Measurements from ENCODE around the gene OR1D5.
A peak's percentile ranks its signal among the peaks of the same experiment; 100 is the strongest.

Gene OR1D5

DNA sequence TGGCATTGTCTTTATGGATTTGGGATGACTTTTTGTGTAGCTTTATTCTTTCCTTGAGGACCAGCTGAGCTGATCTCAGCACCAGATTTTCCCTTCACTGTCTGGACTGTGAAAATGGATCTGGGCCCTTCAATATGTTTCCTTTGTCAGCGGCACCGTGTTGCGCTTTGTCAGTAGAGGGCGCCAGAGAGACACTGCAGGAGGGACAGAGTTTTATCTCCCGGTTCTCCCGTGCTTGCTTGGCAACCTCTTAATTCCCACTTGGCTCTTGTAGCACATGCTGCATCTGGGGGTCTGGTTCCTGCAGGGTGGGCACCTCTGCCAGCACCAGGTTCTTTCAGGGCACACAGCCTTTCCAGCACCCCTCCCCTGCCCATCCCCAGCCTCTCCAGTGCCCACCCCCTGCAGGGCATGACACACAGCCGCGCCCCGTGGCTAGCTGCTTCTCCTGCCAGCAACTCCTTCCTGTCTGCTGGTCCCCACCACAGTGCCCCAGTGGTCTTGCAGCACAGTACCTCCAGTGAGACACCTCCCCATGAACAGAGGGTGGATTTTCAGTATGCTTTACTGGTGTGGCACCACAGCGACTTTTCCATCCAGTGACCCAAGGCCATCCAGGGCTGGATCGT lies 19.6 kb downstream of the OR1D5 start:
- TF ChIP-seq, protein P1, sequence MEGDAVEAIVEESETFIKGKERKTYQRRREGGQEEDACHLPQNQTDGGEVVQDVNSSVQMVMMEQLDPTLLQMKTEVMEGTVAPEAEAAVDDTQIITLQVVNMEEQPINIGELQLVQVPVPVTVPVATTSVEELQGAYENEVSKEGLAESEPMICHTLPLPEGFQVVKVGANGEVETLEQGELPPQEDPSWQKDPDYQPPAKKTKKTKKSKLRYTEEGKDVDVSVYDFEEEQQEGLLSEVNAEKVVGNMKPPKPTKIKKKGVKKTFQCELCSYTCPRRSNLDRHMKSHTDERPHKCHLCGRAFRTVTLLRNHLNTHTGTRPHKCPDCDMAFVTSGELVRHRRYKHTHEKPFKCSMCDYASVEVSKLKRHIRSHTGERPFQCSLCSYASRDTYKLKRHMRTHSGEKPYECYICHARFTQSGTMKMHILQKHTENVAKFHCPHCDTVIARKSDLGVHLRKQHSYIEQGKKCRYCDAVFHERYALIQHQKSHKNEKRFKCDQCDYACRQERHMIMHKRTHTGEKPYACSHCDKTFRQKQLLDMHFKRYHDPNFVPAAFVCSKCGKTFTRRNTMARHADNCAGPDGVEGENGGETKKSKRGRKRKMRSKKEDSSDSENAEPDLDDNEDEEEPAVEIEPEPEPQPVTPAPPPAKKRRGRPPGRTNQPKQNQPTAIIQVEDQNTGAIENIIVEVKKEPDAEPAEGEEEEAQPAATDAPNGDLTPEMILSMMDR (IDR thresholded peaks at IDR 0.05; ENCODE audit: low read depth, low read length) = peak; percentile 20; the same call in 1 of the 2 replicates
- no peak overlapping the region for H3K4me3 ChIP-seq (ENCODE audit: low read depth, low read length)

DNA sequence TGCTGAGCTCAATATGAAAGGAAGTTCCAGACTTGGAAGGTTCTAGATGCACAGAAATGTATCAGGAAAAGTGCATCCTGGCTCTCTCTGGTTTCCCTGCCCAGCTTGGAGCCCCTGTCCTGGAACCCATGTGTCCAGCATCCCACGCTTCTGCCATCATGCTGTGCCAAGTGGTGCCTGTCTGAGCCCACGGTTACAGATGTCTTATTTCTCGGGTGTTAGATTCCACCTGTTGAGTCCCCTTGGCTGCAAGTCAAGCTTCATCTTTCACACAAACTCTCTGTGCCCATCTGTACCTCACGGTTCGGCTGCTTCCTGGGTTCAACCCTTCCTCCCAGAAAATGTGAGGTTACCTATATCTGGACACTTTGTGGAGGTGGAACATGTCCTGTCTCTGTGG lies 22.5 kb downstream of the OR1D5 start:
- TF ChIP-seq, protein P1 (IDR thresholded peaks at IDR 0.05; ENCODE audit: low read depth, low read length) = no peak
- no peak overlapping the region for H3K4me3 ChIP-seq (ENCODE audit: low read depth, low read length)

DNA sequence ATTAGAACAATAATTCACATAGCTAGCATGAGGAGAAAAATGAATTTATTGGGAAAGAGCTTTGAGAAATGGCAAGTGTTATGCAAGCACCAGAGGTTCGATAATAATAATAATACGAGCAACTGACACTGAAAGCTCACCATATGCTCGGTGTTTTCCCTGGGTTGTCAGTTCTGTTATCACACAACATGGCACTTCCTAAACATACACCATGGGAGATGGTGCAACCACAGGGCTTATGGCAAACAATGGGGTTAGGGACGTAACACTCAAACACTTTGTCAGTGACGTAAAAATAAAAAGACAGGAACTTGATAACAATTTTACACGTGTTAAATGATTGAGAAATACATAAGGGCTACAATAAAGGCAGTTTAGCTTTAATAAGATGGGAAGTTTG lies 23.7 kb downstream of the OR1D5 start:
- no peak overlapping the region for H3K4me3 ChIP-seq (ENCODE audit: low read depth, low read length)
- TF ChIP-seq, protein P1 (IDR thresholded peaks at IDR 0.05; ENCODE audit: low read depth, low read length) = no peak

DNA sequence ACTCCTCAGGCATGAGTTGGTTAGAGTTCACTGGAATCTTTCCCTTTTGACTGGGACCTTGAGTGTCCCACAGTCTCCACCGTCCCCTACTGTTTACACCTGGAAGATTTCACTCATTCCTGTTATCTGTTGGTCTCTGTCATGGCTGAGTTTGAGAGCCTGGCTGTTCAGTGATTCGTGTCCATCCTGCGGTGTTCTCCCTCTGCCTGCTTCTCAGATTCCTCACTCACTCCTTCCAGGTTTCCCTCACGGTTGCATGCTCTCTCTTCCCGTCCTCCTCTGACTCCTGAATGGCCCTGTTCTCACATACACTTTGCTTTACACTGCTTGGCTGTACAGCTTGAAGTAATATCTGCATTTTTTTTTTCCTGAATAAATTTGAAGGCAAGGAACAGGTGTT lies 24.5 kb downstream of the OR1D5 start:
- TF ChIP-seq, protein P1 (IDR thresholded peaks at IDR 0.05; ENCODE audit: low read depth, low read length) = no peak
- H3K4me3 ChIP-seq (ENCODE audit: low read depth, low read length) = no peak overlapping the region

DNA sequence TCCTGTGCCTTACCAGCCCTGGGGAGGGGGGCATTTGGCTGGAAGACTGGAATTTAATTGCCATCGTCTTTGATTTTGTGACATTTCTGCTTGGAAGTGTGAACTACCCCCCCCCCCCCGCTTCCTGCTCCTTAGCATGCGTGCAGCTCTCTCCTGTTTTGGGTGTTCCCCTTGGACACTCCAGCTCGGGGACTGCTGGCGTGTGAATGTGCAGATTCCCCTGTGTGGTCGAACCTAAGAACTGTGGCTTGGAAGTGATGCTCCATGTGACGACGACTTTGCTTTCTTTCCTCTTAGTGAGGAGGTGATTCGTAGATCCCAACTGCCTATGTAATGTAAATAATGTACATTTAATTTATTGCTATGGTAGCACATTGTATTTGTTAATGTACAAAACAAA lies 26.1 kb downstream of the OR1D5 start:
- TF ChIP-seq, protein P1 (IDR thresholded peaks at IDR 0.05; ENCODE audit: low read depth, low read length) = no peak
- H3K4me3 ChIP-seq (ENCODE audit: low read depth, low read length) = no peak overlapping the region

DNA sequence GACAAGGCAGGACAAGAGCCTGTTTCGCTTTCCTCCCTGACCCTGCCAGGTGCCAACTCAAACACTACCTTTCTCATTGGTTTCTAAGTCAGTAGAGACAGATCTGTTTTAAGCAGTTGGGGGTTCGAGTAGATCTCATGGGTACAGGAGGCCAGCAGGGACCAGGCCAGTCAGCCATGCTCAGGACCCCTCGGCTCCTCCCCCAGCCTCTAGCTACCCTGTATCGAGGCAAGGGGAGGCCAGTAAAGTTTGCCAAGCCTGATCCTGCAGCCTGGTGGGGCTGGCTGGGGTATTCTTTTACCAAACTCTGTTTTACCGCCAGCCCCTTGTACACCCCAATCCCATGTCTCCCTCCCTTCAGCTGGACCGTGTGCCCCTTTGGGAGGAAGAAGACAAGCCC lies 26.6 kb downstream of the OR1D5 start:
- no peak overlapping the region for H3K4me3 ChIP-seq (ENCODE audit: low read depth, low read length)
- TF ChIP-seq, protein P1 (IDR thresholded peaks at IDR 0.05; ENCODE audit: low read depth, low read length) = no peak

DNA sequence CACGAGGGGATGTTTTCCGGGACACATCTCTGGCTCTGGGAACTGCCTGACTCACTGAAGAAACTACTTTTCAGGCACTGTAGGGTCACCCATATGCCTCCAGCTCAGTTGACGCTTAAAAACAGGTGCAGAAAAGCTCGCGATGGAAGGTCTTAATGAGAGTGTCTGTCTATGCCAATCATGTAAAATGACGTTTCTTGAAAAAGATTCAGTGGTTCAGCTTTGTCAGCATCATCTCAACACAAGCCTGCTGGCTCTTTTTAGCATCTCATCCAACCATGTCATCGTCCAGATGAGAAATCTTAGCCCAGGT lies 27.5 kb downstream of the OR1D5 start:
- TF ChIP-seq, protein P1 (IDR thresholded peaks at IDR 0.05; ENCODE audit: low read depth, low read length) = no peak

More for the DNA sequence above, 27.5 kb downstream of the OR1D5 start:
- H3K4me3 ChIP-seq (ENCODE audit: low read depth, low read length) = no peak overlapping the region

Measured in WI38 (cell line).